ENCODE results near the gene AMY1C. TPM values are rescaled to one million over a fixed set of nuclear protein-coding genes. Genes with fewer than 3 reads are reported as not detected.
"Not testable (repeated sequence)": the region's sequence is repeated elsewhere in the genome, so short reads cannot be mapped to it uniquely, and the experiment has no call there.

Gene AMY1C
- total RNA-seq = not detected in 2 replicates
- long read RNA-seq = 0 reads

DNA sequence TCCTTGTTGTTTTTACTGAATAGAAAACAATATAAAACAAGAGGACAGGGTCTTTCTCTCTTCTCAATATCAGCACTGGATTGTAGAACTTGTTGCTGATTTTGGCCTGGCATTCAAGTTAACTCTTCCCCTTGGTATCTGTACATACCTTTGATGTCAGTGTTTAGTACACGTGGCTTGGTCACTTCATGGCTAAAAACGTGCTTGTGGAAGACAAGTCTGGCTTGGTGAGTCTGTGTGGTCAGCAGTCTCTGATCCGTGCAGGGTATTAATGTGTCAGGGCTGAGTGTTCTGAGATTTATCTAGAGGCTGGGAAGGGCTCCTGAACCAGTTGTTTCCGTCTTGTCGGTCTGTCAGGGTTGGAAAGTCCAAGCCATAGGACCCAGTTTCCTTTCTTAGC, at the start of gene AMY1C:
Gene AMY1C, plus strand, starts transcription at position 301 of the 400 bp plus-strand sequence. CDS start 572 bp downstream, outside the sequence.
- H3K4me3 Mint-ChIP-seq (ENCODE audit: low read depth); H3K36me3 Mint-ChIP-seq (ENCODE audit: insufficient read depth); H3K9me3 Mint-ChIP-seq (ENCODE audit: low read depth); DNase-seq (ENCODE audit: low spot score, unreplicated experiment); H3K4me1 Mint-ChIP-seq (ENCODE audit: low read depth); H3K27ac Mint-ChIP-seq; H3K27me3 Mint-ChIP-seq: not testable (repeated sequence)

- not testable (repeated sequence) for H3K4me3 Mint-ChIP-seq (ENCODE audit: low read depth); H3K36me3 Mint-ChIP-seq (ENCODE audit: insufficient read depth); H3K9me3 Mint-ChIP-seq (ENCODE audit: low read depth); H3K27me3 Mint-ChIP-seq; DNase-seq (ENCODE audit: low spot score, unreplicated experiment); H3K27ac Mint-ChIP-seq; H3K4me1 Mint-ChIP-seq (ENCODE audit: low read depth)
These were observed 49.0 kb upstream of the AMY1C start for GRCh38 chr1:103700669-103701068.

DNA sequence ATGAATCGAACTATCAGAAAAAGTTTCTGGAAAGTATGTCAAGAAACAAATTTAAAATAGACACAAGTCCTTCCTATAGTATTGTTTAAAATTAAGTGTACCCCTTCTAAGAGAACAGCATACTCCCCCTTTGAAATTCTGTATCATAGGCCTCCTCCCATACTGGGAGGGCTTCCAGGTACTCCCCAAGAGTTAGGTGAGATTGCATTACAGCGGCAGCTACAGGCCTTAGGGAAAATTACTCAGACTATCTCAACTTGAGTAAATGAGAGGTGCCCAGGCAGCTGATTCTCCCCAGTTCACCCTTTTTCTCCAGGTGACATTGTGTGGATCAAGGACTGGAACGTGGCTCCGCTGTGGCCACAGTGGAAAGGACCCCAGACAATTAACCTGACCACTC, 48.4 kb upstream of the AMY1C start:
- not testable (repeated sequence) for H3K4me1 Mint-ChIP-seq (ENCODE audit: low read depth); H3K9me3 Mint-ChIP-seq (ENCODE audit: low read depth); DNase-seq (ENCODE audit: low spot score, unreplicated experiment); H3K27ac Mint-ChIP-seq; H3K4me3 Mint-ChIP-seq (ENCODE audit: low read depth); H3K36me3 Mint-ChIP-seq (ENCODE audit: insufficient read depth); H3K27me3 Mint-ChIP-seq

DNA sequence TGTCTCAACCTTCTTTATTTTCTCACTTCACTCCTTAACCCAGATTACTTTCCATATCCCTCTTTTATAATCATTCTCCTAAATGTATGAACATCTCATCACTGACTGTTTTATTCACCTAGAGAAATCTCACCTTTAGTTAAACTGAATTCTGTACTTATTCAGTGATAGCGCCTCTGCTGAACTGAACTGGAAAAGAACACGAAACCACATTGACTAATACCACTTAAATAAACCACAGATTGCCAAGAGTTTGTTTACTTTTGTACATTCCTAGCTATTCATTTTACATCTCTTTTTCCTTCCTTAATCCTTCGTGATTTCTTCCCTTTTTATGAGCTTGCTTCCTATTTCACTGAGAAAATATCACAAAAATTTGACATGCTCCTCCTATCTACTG, 42.0 kb upstream of the AMY1C start:
- not testable (repeated sequence) for H3K4me1 Mint-ChIP-seq (ENCODE audit: low read depth); H3K4me3 Mint-ChIP-seq (ENCODE audit: low read depth); H3K27ac Mint-ChIP-seq; H3K9me3 Mint-ChIP-seq (ENCODE audit: low read depth); H3K36me3 Mint-ChIP-seq (ENCODE audit: insufficient read depth); H3K27me3 Mint-ChIP-seq; DNase-seq (ENCODE audit: low spot score, unreplicated experiment)

- not testable (repeated sequence) for H3K4me3 Mint-ChIP-seq (ENCODE audit: low read depth); H3K27ac Mint-ChIP-seq; H3K27me3 Mint-ChIP-seq; DNase-seq (ENCODE audit: low spot score, unreplicated experiment); H3K4me1 Mint-ChIP-seq (ENCODE audit: low read depth); H3K36me3 Mint-ChIP-seq (ENCODE audit: insufficient read depth); H3K9me3 Mint-ChIP-seq (ENCODE audit: low read depth)
These were observed 39.3 kb upstream of the AMY1C start for GRCh38 chr1:103710381-103710780.

DNA sequence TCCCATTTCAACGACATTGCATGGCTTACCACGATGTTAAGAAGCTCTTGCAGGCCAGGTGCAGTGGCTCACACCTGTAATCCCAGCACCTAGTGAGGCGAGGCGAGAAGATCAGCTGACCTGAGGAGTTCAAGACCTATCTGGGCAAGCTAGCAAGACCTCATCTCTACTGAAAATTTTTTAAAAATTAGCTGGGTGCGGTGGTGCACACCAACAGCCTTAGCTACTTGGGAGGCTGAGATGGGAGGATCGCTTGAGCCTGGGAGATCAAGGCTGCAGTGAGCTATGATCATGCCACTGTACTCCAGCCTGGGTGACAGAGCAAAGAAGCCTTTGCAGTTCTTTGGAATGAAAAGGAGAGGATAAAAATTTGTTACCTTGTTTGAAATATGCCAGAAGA, 32.3 kb upstream of the AMY1C start:
- not testable (repeated sequence) for H3K4me3 Mint-ChIP-seq (ENCODE audit: low read depth); H3K36me3 Mint-ChIP-seq (ENCODE audit: insufficient read depth); H3K27ac Mint-ChIP-seq; DNase-seq (ENCODE audit: low spot score, unreplicated experiment); H3K9me3 Mint-ChIP-seq (ENCODE audit: low read depth); H3K27me3 Mint-ChIP-seq; H3K4me1 Mint-ChIP-seq (ENCODE audit: low read depth)

- H3K4me3 Mint-ChIP-seq (ENCODE audit: low read depth); H3K4me1 Mint-ChIP-seq (ENCODE audit: low read depth); H3K27ac Mint-ChIP-seq; DNase-seq (ENCODE audit: low spot score, unreplicated experiment); H3K36me3 Mint-ChIP-seq (ENCODE audit: insufficient read depth); H3K27me3 Mint-ChIP-seq; H3K9me3 Mint-ChIP-seq (ENCODE audit: low read depth): not testable (repeated sequence)
These were observed 28.2 kb upstream of the AMY1C start for GRCh38 chr1:103721473-103721872.

DNA sequence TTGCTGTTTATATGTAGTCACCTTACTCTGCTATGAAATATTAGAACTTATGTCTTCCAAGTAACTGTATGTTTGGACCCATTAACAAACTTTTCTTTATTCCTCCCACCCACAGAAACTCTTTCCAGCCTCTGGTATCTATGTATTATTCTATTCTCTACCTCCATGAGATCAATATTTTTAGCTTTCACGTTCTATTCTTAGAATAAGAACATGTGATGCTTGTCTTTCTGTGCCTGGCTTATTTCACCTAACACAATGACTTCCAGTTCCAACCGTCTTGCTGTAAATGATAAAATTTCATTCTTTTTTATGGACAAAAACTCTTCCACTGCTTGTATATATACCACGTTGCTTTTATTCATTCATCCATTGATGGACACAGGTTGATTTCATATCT, 14.4 kb upstream of the AMY1C start:
- H3K36me3 Mint-ChIP-seq (ENCODE audit: insufficient read depth); H3K27me3 Mint-ChIP-seq; H3K27ac Mint-ChIP-seq; DNase-seq (ENCODE audit: low spot score, unreplicated experiment); H3K4me1 Mint-ChIP-seq (ENCODE audit: low read depth); H3K4me3 Mint-ChIP-seq (ENCODE audit: low read depth); H3K9me3 Mint-ChIP-seq (ENCODE audit: low read depth): not testable (repeated sequence)

GRCh38 chr1:103738031-103738430, 11.7 kb upstream of the AMY1C start:
- not testable (repeated sequence) for DNase-seq (ENCODE audit: low spot score, unreplicated experiment); H3K36me3 Mint-ChIP-seq (ENCODE audit: insufficient read depth); H3K4me3 Mint-ChIP-seq (ENCODE audit: low read depth); H3K27me3 Mint-ChIP-seq; H3K27ac Mint-ChIP-seq; H3K9me3 Mint-ChIP-seq (ENCODE audit: low read depth); H3K4me1 Mint-ChIP-seq (ENCODE audit: low read depth)

- H3K4me3 Mint-ChIP-seq (ENCODE audit: low read depth); H3K27ac Mint-ChIP-seq; H3K9me3 Mint-ChIP-seq (ENCODE audit: low read depth); H3K27me3 Mint-ChIP-seq; DNase-seq (ENCODE audit: low spot score, unreplicated experiment); H3K4me1 Mint-ChIP-seq (ENCODE audit: low read depth); H3K36me3 Mint-ChIP-seq (ENCODE audit: insufficient read depth): not testable (repeated sequence)
These were observed 5.2 kb upstream of the AMY1C start for GRCh38 chr1:103744449-103744848.

- H3K4me1 Mint-ChIP-seq (ENCODE audit: low read depth); H3K27me3 Mint-ChIP-seq; H3K9me3 Mint-ChIP-seq (ENCODE audit: low read depth); DNase-seq (ENCODE audit: low spot score, unreplicated experiment); H3K4me3 Mint-ChIP-seq (ENCODE audit: low read depth); H3K27ac Mint-ChIP-seq; H3K36me3 Mint-ChIP-seq (ENCODE audit: insufficient read depth): not testable (repeated sequence)
These were observed 4.7 kb upstream of the AMY1C start for GRCh38 chr1:103745040-103745439.

GRCh38 chr1:103748273-103748672, 1.4 kb upstream of the AMY1C start:
- H3K27ac Mint-ChIP-seq; DNase-seq (ENCODE audit: low spot score, unreplicated experiment); H3K9me3 Mint-ChIP-seq (ENCODE audit: low read depth); H3K4me3 Mint-ChIP-seq (ENCODE audit: low read depth); H3K36me3 Mint-ChIP-seq (ENCODE audit: insufficient read depth); H3K27me3 Mint-ChIP-seq; H3K4me1 Mint-ChIP-seq (ENCODE audit: low read depth): not testable (repeated sequence)

Data from progenitor cell of endocrine pancreas (in vitro differentiated cells).